Measurements from ENCODE around the gene GPR55. TPM values are rescaled to one million over a fixed set of nuclear protein-coding genes. Genes with fewer than 3 reads are reported as not detected.

GPR55 gene
- total and polyA plus RNA-seq, 2 donors = 1.9 to 2.1 TPM

- Histone ChIP-seq H3K36me3 (ENCODE audit: control insufficient read depth in 2 of 2, insufficient read depth in 2 of 2, low read length in 1 of 2) (peaks cover 0 to 3% of the 10 kb centered on the region in 2 donors), H3K9me3 (ENCODE audit: control insufficient read depth in 2 of 2, insufficient read depth in 1 of 2, low read length in 1 of 2) (peaks cover 2 to 21% of the 10 kb centered on the region in 2 donors), H3K27ac (ENCODE audit: low read depth in 1 of 2, low read length in 1 of 2) (peak overlapping the region in 1 of 2 donors; percentile 78), H3K4me3 (ENCODE audit: low read length in 2 of 2) (no peak overlapping the region), H3K4me1 (ENCODE audit: control insufficient read depth in 2 of 2, insufficient read depth in 2 of 2, low read length in 2 of 2) (peaks cover 49 to 72% of the 10 kb centered on the region in 2 donors), H3K27me3 (ENCODE audit: control insufficient read depth in 2 of 2, insufficient read depth in 1 of 2, low read length in 1 of 2) (no peaks in the 10 kb centered on the region)
- WGBS = 9% methylated on average over 6 of the region's 6 CpGs
- peak in 4 of 9 donors; percentile 50 to 84 (median 68) for DNase-seq (ENCODE audit: low read depth in 6 of 9, low spot score in 9 of 9)
Observed at GRCh38 chr2:230891509-230891908, 33.5 kb downstream of the GPR55 start.

- Histone ChIP-seq H3K36me3 (ENCODE audit: control insufficient read depth in 2 of 2, insufficient read depth in 2 of 2, low read length in 1 of 2) (peaks cover 0 to 3% of the 10 kb centered on the region in 2 donors), H3K4me3 (ENCODE audit: low read length in 2 of 2) (no peak overlapping the region), H3K4me1 (ENCODE audit: control insufficient read depth in 2 of 2, insufficient read depth in 2 of 2, low read length in 2 of 2) (peaks cover 46 to 72% of the 10 kb centered on the region in 2 donors), H3K9me3 (ENCODE audit: control insufficient read depth in 2 of 2, insufficient read depth in 1 of 2, low read length in 1 of 2) (peaks cover 2 to 21% of the 10 kb centered on the region in 2 donors), H3K27ac (ENCODE audit: low read depth in 1 of 2, low read length in 1 of 2) (peak overlapping the region in 1 of 2 donors; percentile 78), H3K27me3 (ENCODE audit: control insufficient read depth in 2 of 2, insufficient read depth in 1 of 2, low read length in 1 of 2) (no peaks in the 10 kb centered on the region)
- 49% methylated on average over 5 of the region's 5 CpGs for WGBS
- peak in 1 of 9 donors; percentile 43 for DNase-seq (ENCODE audit: low read depth in 6 of 9, low spot score in 9 of 9)
Observed at GRCh38 chr2:230891064-230891463, 34.0 kb downstream of the GPR55 start.

- Histone ChIP-seq H3K9me3 (ENCODE audit: control insufficient read depth in 2 of 2, insufficient read depth in 1 of 2, low read length in 1 of 2) (peaks cover 2 to 21% of the 10 kb centered on the region in 2 donors), H3K4me3 (ENCODE audit: low read length in 2 of 2) (no peak overlapping the region), H3K27ac (ENCODE audit: low read depth in 1 of 2, low read length in 1 of 2) (peak overlapping the region in 1 of 2 donors; percentile 29), H3K27me3 (ENCODE audit: control insufficient read depth in 2 of 2, insufficient read depth in 1 of 2, low read length in 1 of 2) (no peaks in the 10 kb centered on the region), H3K36me3 (ENCODE audit: control insufficient read depth in 2 of 2, insufficient read depth in 2 of 2, low read length in 1 of 2) (peaks cover 0 to 3% of the 10 kb centered on the region in 2 donors), H3K4me1 (ENCODE audit: control insufficient read depth in 2 of 2, insufficient read depth in 2 of 2, low read length in 2 of 2) (peaks cover 47 to 72% of the 10 kb centered on the region in 2 donors)
- no peak for DNase-seq (ENCODE audit: low read depth in 6 of 9, low spot score in 9 of 9)
- WGBS = 98% methylated on average over 4 of the region's 4 CpGs
Observed at GRCh38 chr2:230890646-230891045, 34.4 kb downstream of the GPR55 start.

- peaks cover 0 to 3% of the 10 kb centered on the region in 2 donors for H3K36me3 ChIP-seq (ENCODE audit: control insufficient read depth in 2 of 2, insufficient read depth in 2 of 2, low read length in 1 of 2)
- no peak for DNase-seq (ENCODE audit: low read depth in 6 of 9, low spot score in 9 of 9)
- H3K4me1 ChIP-seq (ENCODE audit: control insufficient read depth in 2 of 2, insufficient read depth in 2 of 2, low read length in 2 of 2) = peaks cover 45 to 70% of the 10 kb centered on the region in 2 donors
- no peak overlapping the region for H3K27ac ChIP-seq (ENCODE audit: low read depth in 1 of 2, low read length in 1 of 2)
- H3K4me3 ChIP-seq (ENCODE audit: low read length in 2 of 2) = no peak overlapping the region
- no peaks in the 10 kb centered on the region for H3K27me3 ChIP-seq (ENCODE audit: control insufficient read depth in 2 of 2, insufficient read depth in 1 of 2, low read length in 1 of 2)
- WGBS = 92% methylated on average over 22 of the region's 22 CpGs
- H3K9me3 ChIP-seq (ENCODE audit: control insufficient read depth in 2 of 2, insufficient read depth in 1 of 2, low read length in 1 of 2) = peaks cover 2 to 21% of the 10 kb centered on the region in 2 donors
Observed at GRCh38 chr2:230889911-230890601, 35.0 kb downstream of the GPR55 start.

- peaks cover 2 to 21% of the 10 kb centered on the region in 2 donors for H3K9me3 ChIP-seq (ENCODE audit: control insufficient read depth in 2 of 2, insufficient read depth in 1 of 2, low read length in 1 of 2)
- WGBS = 97% methylated on average over 14 of the region's 14 CpGs
- no peak overlapping the region for H3K4me3 ChIP-seq (ENCODE audit: low read length in 2 of 2)
- no peaks in the 10 kb centered on the region for H3K27me3 ChIP-seq (ENCODE audit: control insufficient read depth in 2 of 2, insufficient read depth in 1 of 2, low read length in 1 of 2)
- H3K4me1 ChIP-seq (ENCODE audit: control insufficient read depth in 2 of 2, insufficient read depth in 2 of 2, low read length in 2 of 2) = peaks cover 35 to 58% of the 10 kb centered on the region in 2 donors
- no peak overlapping the region for H3K27ac ChIP-seq (ENCODE audit: low read depth in 1 of 2, low read length in 1 of 2)
- DNase-seq (ENCODE audit: low read depth in 6 of 9, low spot score in 9 of 9) = no peak
- H3K36me3 ChIP-seq (ENCODE audit: control insufficient read depth in 2 of 2, insufficient read depth in 2 of 2, low read length in 1 of 2) = peaks cover 0 to 3% of the 10 kb centered on the region in 2 donors
Observed at GRCh38 chr2:230888824-230889400, 36.1 kb downstream of the GPR55 start.

GRCh38 chr2:230887342-230887741, 37.7 kb downstream of the GPR55 start:
- no peaks in the 10 kb centered on the region for H3K27me3 ChIP-seq (ENCODE audit: control insufficient read depth in 2 of 2, insufficient read depth in 1 of 2, low read length in 1 of 2)
- H3K27ac ChIP-seq (ENCODE audit: low read depth in 1 of 2, low read length in 1 of 2) = no peak overlapping the region
- H3K36me3 ChIP-seq (ENCODE audit: control insufficient read depth in 2 of 2, insufficient read depth in 2 of 2, low read length in 1 of 2) = peaks cover 0 to 3% of the 10 kb centered on the region in 2 donors
- peaks cover 21 to 42% of the 10 kb centered on the region in 2 donors for H3K4me1 ChIP-seq (ENCODE audit: control insufficient read depth in 2 of 2, insufficient read depth in 2 of 2, low read length in 2 of 2)
- 97% methylated on average over 7 of the region's 7 CpGs for WGBS
- no peak overlapping the region for H3K4me3 ChIP-seq (ENCODE audit: low read length in 2 of 2)
- peaks cover 2 to 15% of the 10 kb centered on the region in 2 donors for H3K9me3 ChIP-seq (ENCODE audit: control insufficient read depth in 2 of 2, insufficient read depth in 1 of 2, low read length in 1 of 2)
- DNase-seq (ENCODE audit: low read depth in 6 of 9, low spot score in 9 of 9) = no peak

GRCh38 chr2:230886671-230887071, 38.4 kb downstream of the GPR55 start:
- peaks cover 14 to 36% of the 10 kb centered on the region in 2 donors for H3K4me1 ChIP-seq (ENCODE audit: control insufficient read depth in 2 of 2, insufficient read depth in 2 of 2, low read length in 2 of 2)
- no peak overlapping the region for H3K4me3 ChIP-seq (ENCODE audit: low read length in 2 of 2)
- peaks cover 2 to 13% of the 10 kb centered on the region in 2 donors for H3K9me3 ChIP-seq (ENCODE audit: control insufficient read depth in 2 of 2, insufficient read depth in 1 of 2, low read length in 1 of 2)
- no peak overlapping the region for H3K27ac ChIP-seq (ENCODE audit: low read depth in 1 of 2, low read length in 1 of 2)
- 93% methylated on average over 14 of the region's 14 CpGs for WGBS
- DNase-seq (ENCODE audit: low read depth in 6 of 9, low spot score in 9 of 9) = no peak
- H3K27me3 ChIP-seq (ENCODE audit: control insufficient read depth in 2 of 2, insufficient read depth in 1 of 2, low read length in 1 of 2) = no peaks in the 10 kb centered on the region
- H3K36me3 ChIP-seq (ENCODE audit: control insufficient read depth in 2 of 2, insufficient read depth in 2 of 2, low read length in 1 of 2) = peaks cover 0 to 3% of the 10 kb centered on the region in 2 donors

- DNase-seq (ENCODE audit: low read depth in 6 of 9, low spot score in 9 of 9) = no peak
- H3K4me1 ChIP-seq (ENCODE audit: control insufficient read depth in 2 of 2, insufficient read depth in 2 of 2, low read length in 2 of 2) = peaks cover 10 to 31% of the 10 kb centered on the region in 2 donors
- H3K9me3 ChIP-seq (ENCODE audit: control insufficient read depth in 2 of 2, insufficient read depth in 1 of 2, low read length in 1 of 2) = peaks cover 2 to 13% of the 10 kb centered on the region in 2 donors
- no peak overlapping the region for H3K27ac ChIP-seq (ENCODE audit: low read depth in 1 of 2, low read length in 1 of 2)
- H3K36me3 ChIP-seq (ENCODE audit: control insufficient read depth in 2 of 2, insufficient read depth in 2 of 2, low read length in 1 of 2) = peaks cover 0 to 3% of the 10 kb centered on the region in 2 donors
- H3K27me3 ChIP-seq (ENCODE audit: control insufficient read depth in 2 of 2, insufficient read depth in 1 of 2, low read length in 1 of 2) = no peaks in the 10 kb centered on the region
- H3K4me3 ChIP-seq (ENCODE audit: low read length in 2 of 2) = no peak overlapping the region
- 82% methylated on average over 5 of the region's 5 CpGs for WGBS
Observed at GRCh38 chr2:230886206-230886605, 38.8 kb downstream of the GPR55 start.

GRCh38 chr2:230885463-230886130, 39.4 kb downstream of the GPR55 start:
- peak in 4 of 9 donors; percentile 59 to 91 (median 80) for DNase-seq (ENCODE audit: low read depth in 6 of 9, low spot score in 9 of 9)
- Histone ChIP-seq H3K36me3 (ENCODE audit: control insufficient read depth in 2 of 2, insufficient read depth in 2 of 2, low read length in 1 of 2) (peaks cover 0 to 3% of the 10 kb centered on the region in 2 donors), H3K27me3 (ENCODE audit: control insufficient read depth in 2 of 2, insufficient read depth in 1 of 2, low read length in 1 of 2) (no peaks in the 10 kb centered on the region), H3K9me3 (ENCODE audit: control insufficient read depth in 2 of 2, insufficient read depth in 1 of 2, low read length in 1 of 2) (peaks cover 2 to 13% of the 10 kb centered on the region in 2 donors), H3K4me1 (ENCODE audit: control insufficient read depth in 2 of 2, insufficient read depth in 2 of 2, low read length in 2 of 2) (peaks cover 8 to 25% of the 10 kb centered on the region in 2 donors), H3K27ac (ENCODE audit: low read depth in 1 of 2, low read length in 1 of 2) (peak overlapping the region in 1 of 2 donors; percentile 45), H3K4me3 (ENCODE audit: low read length in 2 of 2) (no peak overlapping the region)
- 42% methylated on average over 11 of the region's 11 CpGs for WGBS

Measured in thymus (tissue), 11 donors.